Lower leg skin (tissue), 3 donors: ENCODE measurements around the gene IRAK3.

Source experiments
- POLR2A ChIP-seq, 2 donors: fragments of 450-650 bp; IDR thresholded peaks; one replicate each; pipeline ENCODE4 v1.6.1; 2016 to 2017; ENCODE audit warnings: antibody characterized with exemption in 2 of 2, mild to moderate bottlenecking in 1 of 2, moderate library complexity in 1 of 2
- TF ChIP-seq, protein P1 (sequence below), 3 donors: fragments of 450-650 bp; IDR thresholded peaks; one replicate each; pipeline ENCODE4 v1.5.1; 2016; ENCODE audit warnings: antibody characterized with exemption in 3 of 3, mild to moderate bottlenecking in 3 of 3, moderate library complexity in 2 of 3

DNA sequence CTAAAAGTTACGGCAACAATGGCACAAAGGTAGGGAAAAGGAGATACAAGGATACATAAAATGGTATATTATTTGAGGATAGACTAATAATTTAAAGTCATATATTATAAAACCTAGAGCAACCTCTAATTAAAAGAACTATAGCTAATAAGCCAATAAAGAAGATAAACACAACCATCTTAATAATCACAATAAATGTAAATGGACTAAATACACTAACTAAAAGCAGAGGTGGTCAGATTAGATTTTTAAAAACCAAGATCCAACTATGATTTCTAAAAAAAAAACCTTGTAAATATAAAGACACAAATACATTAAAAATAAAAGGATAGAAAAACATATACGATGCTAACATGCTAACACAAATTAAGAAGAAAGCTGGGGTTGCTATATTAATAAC, 47.7 kb upstream of the IRAK3 start:
- TF ChIP-seq, protein P1, sequence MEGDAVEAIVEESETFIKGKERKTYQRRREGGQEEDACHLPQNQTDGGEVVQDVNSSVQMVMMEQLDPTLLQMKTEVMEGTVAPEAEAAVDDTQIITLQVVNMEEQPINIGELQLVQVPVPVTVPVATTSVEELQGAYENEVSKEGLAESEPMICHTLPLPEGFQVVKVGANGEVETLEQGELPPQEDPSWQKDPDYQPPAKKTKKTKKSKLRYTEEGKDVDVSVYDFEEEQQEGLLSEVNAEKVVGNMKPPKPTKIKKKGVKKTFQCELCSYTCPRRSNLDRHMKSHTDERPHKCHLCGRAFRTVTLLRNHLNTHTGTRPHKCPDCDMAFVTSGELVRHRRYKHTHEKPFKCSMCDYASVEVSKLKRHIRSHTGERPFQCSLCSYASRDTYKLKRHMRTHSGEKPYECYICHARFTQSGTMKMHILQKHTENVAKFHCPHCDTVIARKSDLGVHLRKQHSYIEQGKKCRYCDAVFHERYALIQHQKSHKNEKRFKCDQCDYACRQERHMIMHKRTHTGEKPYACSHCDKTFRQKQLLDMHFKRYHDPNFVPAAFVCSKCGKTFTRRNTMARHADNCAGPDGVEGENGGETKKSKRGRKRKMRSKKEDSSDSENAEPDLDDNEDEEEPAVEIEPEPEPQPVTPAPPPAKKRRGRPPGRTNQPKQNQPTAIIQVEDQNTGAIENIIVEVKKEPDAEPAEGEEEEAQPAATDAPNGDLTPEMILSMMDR (IDR thresholded peaks at IDR 0.05), result no peak
- no peak for TF ChIP-seq POLR2A (IDR thresholded peaks at IDR 0.05)
